Lung (tissue), 12 donors: ENCODE results near the gene GATA2. TPM values are rescaled to one million over a fixed set of nuclear protein-coding genes. Genes with fewer than 3 reads are reported as not detected.

ENCODE experiments used
- ATAC-seq: fragments of 200-7000 bp; cut with Tn5 transposase; one replicate; pipeline ENCODE4 v1.9.1; 2020; ENCODE audit warnings: moderate number of reproducible peaks; ENCODE audit not compliant: insufficient read depth, low FRiP score
- DNase-seq, 3 donors: peaks; one replicate each; pipeline ENCODE4 v3.0.0-alpha.2; 2013 to 2017
- H3K27ac ChIP-seq, 2 donors: one replicate each; pipeline ENCODE4 v1.5.1; 2013; ENCODE audit warnings: mild to moderate bottlenecking in 2 of 2, moderate library complexity in 2 of 2, control low read depth in 1 of 2, inconsistent platforms in 1 of 2, low read depth in 1 of 2, low read length in 1 of 2
- H3K27me3 ChIP-seq, 3 donors: one replicate each; pipeline ENCODE4 v1.5.1; 2013; ENCODE audit warnings: low read length in 2 of 3; ENCODE audit not compliant: control insufficient read depth in 3 of 3, insufficient read depth in 3 of 3
- H3K36me3 ChIP-seq, 4 donors: one replicate each; pipeline ENCODE4 v1.5.1; 2013; ENCODE audit warnings: low read length in 4 of 4, mild to moderate bottlenecking in 1 of 4, moderate library complexity in 1 of 4; ENCODE audit not compliant: control insufficient read depth in 4 of 4, insufficient read depth in 4 of 4
- H3K4me1 ChIP-seq, 5 donors: one replicate each; pipeline ENCODE4 v1.5.1; 2013; ENCODE audit warnings: low read length in 5 of 5, mild to moderate bottlenecking in 2 of 5, moderate library complexity in 1 of 5; ENCODE audit not compliant: control insufficient read depth in 5 of 5, insufficient read depth in 5 of 5
- H3K4me3 ChIP-seq: one replicate; pipeline ENCODE4 v1.5.1; 2013; ENCODE audit warnings: mild to moderate bottlenecking, control low read depth, moderate library complexity
- H3K9ac ChIP-seq, 2 donors: one replicate each; pipeline ENCODE4 v1.5.1; 2013; ENCODE audit warnings: low read length in 2 of 2, control low read depth in 1 of 2; ENCODE audit not compliant: insufficient read depth in 1 of 2
- H3K9me3 ChIP-seq, 4 donors: one replicate each; pipeline ENCODE4 v1.5.1; 2013; ENCODE audit warnings: low read length in 3 of 4, mild to moderate bottlenecking in 1 of 4, moderate library complexity in 1 of 4; ENCODE audit not compliant: control insufficient read depth in 4 of 4, insufficient read depth in 3 of 4
- WGBS, 2 donors: extraction: QIAGEN DNeasy Blood & Tissue Kit; methylation state at CpG; one replicate each; pipeline ENCODE4 v1.1.7; 2013; 5-methylcytosine and 5-hydroxymethylcytosine counted together
- polyA plus RNA-seq, 2 donors: library from polyadenylated mRNA; stranded (reverse); fragments of 200-250 nt; gene quantifications; one replicate each; pipeline ENCODE4 v1.2.1, GENCODE V29; 2013
- total RNA-seq, 2 donors: library from RNA; depleted of rRNA in 1 of 2; stranded (reverse); fragments of >200 nt in 1 of 2; gene quantifications; one replicate each; pipeline ENCODE4 v1.2.1, GENCODE V29; 2014 to 2021
- TF ChIP-seq, protein P1 (sequence below): IDR thresholded peaks from 2 replicates; pipeline ENCODE4 v1.5.1; 2012; ENCODE audit warnings: mild to moderate bottlenecking; ENCODE audit errors: control extremely low read depth, extremely low read depth
- donor health status: control.
- donor health status: control.
- donor health status: Bipolar disorder and iron deficiency.
- donor health status: healthy.
- donor health status: DM: yes; HTN: yes; CAD: no.

Gene GATA2
- total and polyA plus RNA-seq, 4 donors = 9.6 to 37.0 (median 28.7) TPM

DNA sequence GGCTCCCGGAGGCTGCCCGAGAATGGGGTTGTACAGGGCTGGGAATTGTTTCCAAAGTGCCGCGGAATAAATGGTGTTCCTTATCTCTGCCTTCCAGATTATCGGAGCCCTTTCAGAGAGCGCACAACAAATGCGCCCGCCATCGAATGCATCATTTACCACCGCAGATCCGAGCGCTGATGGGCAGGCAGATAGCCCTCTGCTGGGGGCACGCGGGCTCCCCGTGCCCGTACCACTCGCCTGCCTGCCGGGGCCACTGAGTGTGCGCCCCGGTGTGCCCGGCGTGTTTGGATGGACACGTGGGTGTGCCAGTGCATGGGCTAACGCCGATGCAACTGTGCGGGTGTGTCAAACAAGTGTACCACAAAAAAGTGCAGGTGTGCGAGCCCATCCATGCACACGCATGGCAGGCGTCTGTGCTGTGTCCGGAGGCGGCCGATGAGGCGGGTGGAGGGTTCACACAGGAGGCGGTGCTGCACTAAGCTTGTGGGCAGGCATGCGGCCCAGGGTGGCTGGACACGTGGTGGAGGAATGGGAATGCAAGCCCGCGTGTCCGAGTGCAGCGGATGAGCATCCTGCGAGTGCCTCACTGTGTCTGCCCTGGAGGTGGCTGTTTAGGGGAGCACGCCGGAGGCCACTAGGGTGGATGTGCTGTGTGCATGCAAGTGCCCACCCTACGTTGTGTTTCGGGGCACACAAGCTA, 3.8 kb upstream of the GATA2 start:
- peak in 2 of 3 donors; percentile 37 to 51 for DNase-seq
- WGBS, 2 donors = 32 to 68% methylated on average over 45 of the region's 45 CpGs
- Histone ChIP-seq H3K27me3 (peaks cover 0 to 73% (median 69%) of the 10 kb centered on the region in 3 donors), H3K36me3 (no peaks in the 10 kb centered on the region), H3K9me3 (peaks cover 0 to 6% (median 0%) of the 10 kb centered on the region in 4 donors), H3K4me3 (no peak overlapping the region), H3K9ac (no peak overlapping the region), H3K27ac (peak overlapping the region in 1 of 2 donors; percentile 74), H3K4me1 (peaks cover 0 to 17% (median 12%) of the 10 kb centered on the region in 5 donors)
- TF ChIP-seq, protein P1, sequence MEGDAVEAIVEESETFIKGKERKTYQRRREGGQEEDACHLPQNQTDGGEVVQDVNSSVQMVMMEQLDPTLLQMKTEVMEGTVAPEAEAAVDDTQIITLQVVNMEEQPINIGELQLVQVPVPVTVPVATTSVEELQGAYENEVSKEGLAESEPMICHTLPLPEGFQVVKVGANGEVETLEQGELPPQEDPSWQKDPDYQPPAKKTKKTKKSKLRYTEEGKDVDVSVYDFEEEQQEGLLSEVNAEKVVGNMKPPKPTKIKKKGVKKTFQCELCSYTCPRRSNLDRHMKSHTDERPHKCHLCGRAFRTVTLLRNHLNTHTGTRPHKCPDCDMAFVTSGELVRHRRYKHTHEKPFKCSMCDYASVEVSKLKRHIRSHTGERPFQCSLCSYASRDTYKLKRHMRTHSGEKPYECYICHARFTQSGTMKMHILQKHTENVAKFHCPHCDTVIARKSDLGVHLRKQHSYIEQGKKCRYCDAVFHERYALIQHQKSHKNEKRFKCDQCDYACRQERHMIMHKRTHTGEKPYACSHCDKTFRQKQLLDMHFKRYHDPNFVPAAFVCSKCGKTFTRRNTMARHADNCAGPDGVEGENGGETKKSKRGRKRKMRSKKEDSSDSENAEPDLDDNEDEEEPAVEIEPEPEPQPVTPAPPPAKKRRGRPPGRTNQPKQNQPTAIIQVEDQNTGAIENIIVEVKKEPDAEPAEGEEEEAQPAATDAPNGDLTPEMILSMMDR = no peak
- ATAC-seq = no peak

DNA sequence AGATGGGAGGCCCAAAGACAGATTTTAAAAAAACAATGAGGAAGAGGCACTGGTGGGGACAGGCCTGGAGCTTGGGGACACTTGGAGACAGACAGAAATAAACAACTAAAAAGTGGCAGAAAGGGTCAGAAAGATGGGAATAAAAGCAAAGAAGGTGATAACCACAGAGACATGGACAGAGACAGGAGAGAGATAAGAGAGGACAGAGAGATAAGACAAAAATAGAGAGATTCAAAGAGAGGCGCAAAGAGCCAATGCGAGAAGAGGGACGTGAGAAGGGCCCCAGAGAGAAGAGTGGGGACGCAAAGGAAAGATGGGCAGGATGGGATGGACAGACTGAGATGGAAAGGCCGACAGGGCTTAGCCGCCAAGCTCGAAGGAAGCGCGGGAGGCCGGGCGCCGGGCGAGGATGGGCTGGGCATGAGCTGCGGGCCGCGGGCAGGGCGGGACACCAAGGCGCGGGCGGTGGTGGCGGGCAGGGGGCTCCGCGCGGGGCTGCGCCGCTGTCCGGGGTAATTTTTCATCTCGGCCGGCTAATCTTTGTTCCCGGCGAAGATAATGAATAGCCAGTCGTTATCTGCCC, 3.1 kb upstream of the GATA2 start:
- H3K27ac ChIP-seq = peak overlapping the region in 1 of 2 donors; percentile 29
- no peak overlapping the region for H3K9ac ChIP-seq
- DNase-seq (no peak), ATAC-seq (no peak)
- H3K9me3 ChIP-seq = peaks cover 0 to 6% (median 0%) of the 10 kb centered on the region in 4 donors
- TF ChIP-seq, protein P1 = no peak
- H3K27me3 ChIP-seq = peaks cover 0 to 78% (median 75%) of the 10 kb centered on the region in 3 donors
- WGBS, 2 donors = 41 to 64% methylated on average over 31 to 32 of the region's 32 CpGs
- H3K36me3 ChIP-seq = no peaks in the 10 kb centered on the region
- H3K4me1 ChIP-seq = peaks cover 0 to 17% (median 12%) of the 10 kb centered on the region in 5 donors
- no peak overlapping the region for H3K4me3 ChIP-seq

DNA sequence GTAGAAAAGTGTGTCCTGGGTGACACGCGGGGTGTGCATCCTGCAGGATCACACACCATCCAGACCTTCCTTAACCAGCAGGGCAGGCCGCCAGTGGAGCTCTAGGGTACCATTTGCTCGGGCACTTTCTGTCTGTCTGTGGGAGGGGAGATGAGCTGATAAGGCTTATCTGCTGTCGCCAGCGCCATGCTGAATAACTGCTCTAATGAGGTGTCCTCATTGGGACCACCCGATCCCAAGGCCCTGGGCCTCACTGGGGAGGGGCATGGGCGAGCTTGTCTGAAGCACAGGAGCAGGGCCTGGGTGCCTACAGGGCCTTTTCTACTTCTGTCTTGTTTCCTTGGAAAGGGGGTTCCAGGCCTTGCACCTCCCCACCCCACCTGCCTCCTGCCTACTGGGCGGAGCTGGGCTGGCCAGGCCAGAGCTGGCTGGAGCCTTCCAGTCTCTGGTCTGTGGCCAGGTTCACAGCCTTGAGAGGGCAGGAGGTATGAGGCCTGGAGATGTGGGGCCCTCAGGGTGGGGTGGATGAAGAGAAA, 2.5 kb upstream of the GATA2 start:
- Histone ChIP-seq H3K9me3 (peaks cover 0 to 6% (median 0%) of the 10 kb centered on the region in 4 donors), H3K27me3 (peaks cover 0 to 80% (median 75%) of the 10 kb centered on the region in 3 donors), H3K9ac (no peak overlapping the region), H3K27ac (peak overlapping the region in 1 of 2 donors; percentile 34), H3K4me1 (peaks cover 0 to 17% (median 12%) of the 10 kb centered on the region in 5 donors), H3K36me3 (no peaks in the 10 kb centered on the region), H3K4me3 (no peak overlapping the region)
- ATAC-seq (no peak), DNase-seq (peak in 1 of 3 donors; percentile 9)
- TF ChIP-seq, protein P1 = no peak
- WGBS, 2 donors = 75 to 78% methylated on average over 9 of the region's 9 CpGs
